GM12878 (cell line): ENCODE data around the gene TLCD2. TPM values are rescaled to one million over a fixed set of nuclear protein-coding genes. Genes with fewer than 3 reads are reported as not detected.

Experiments used
- ATF7 ChIP-seq: fragments of 450-650 bp; IDR thresholded peaks from 2 replicates; pipeline ENCODE4 v1.6.1; 2016; ENCODE audit warnings: low read depth, mild to moderate bottlenecking
- CTCF ChIP-seq, 3 experiments: IDR thresholded peaks in 2 of 3; conservative IDR thresholded peaks in 1 of 3; 2 replicates each; pipeline ENCODE4 v1.5.1; 2011; ENCODE audit warnings: low read depth in 3 of 3, low read length in 3 of 3, mild to moderate bottlenecking in 3 of 3, control low read depth in 2 of 3, moderate library complexity in 2 of 3, inconsistent platforms in 1 of 3, mixed read lengths in 1 of 3; ENCODE audit not compliant: control insufficient read depth in 2 of 3, insufficient read depth in 1 of 3; ENCODE audit errors: extremely low read depth in 1 of 3
- DPF2 ChIP-seq: fragments of 450-650 bp; IDR thresholded peaks from 2 replicates; pipeline ENCODE4 v1.6.1; 2017; ENCODE audit warnings: mild to moderate bottlenecking
- E4F1 ChIP-seq: fragments of 450-650 bp; IDR thresholded peaks from 2 replicates; pipeline ENCODE4 v1.6.1; 2018; ENCODE audit warnings: borderline replicate concordance, mild to moderate bottlenecking; ENCODE audit not compliant: partially characterized antibody
- EP300 ChIP-seq, 2 experiments: fragments of 150-350 bp in 1 of 2; IDR thresholded peaks; 2 replicates each; pipeline ENCODE4 v1.6.1; 2011 to 2012; ENCODE audit warnings: low read depth in 2 of 2, low read length in 2 of 2, borderline replicate concordance in 1 of 2, improper control_type of control experiment in 1 of 2, inconsistent platforms in 1 of 2; ENCODE audit not compliant: control insufficient read depth in 1 of 2
- FOS ChIP-seq: IDR thresholded peaks from 3 replicates; pipeline ENCODE4 v1.6.1; 2011; ENCODE audit warnings: borderline replicate concordance; ENCODE audit not compliant: insufficient read length; ENCODE audit errors: extremely low read depth
- HCFC1 ChIP-seq: fragments of 150-350 bp; IDR thresholded peaks from 2 replicates; pipeline ENCODE4 v1.6.1; 2014; ENCODE audit warnings: low read length
- JUND ChIP-seq: IDR thresholded peaks from 2 replicates; pipeline ENCODE4 v1.6.1; 2012; ENCODE audit warnings: low read depth, mild to moderate bottlenecking, low read length, improper control_type of control experiment, moderate library complexity
- NFYA ChIP-seq: IDR thresholded peaks from 2 replicates; pipeline ENCODE4 v1.6.1; 2011; ENCODE audit warnings: low read depth, mild to moderate bottlenecking, low read length, improper control_type of control experiment, borderline replicate concordance
- NFYB ChIP-seq: IDR thresholded peaks from 2 replicates; pipeline ENCODE4 v1.6.1; 2011; ENCODE audit warnings: low read depth, mild to moderate bottlenecking, low read length, improper control_type of control experiment, moderate library complexity; ENCODE audit not compliant: insufficient read depth
- PAX5 ChIP-seq: IDR thresholded peaks from 2 replicates; pipeline ENCODE4 v1.6.1; 2011; ENCODE audit warnings: low read depth, low read length, borderline replicate concordance
- RB1 ChIP-seq: fragments of 450-650 bp; formaldehyde crosslinking; IDR thresholded peaks from 2 replicates; pipeline ENCODE4 v1.6.1; 2017; ENCODE audit warnings: mild to moderate bottlenecking, borderline replicate concordance
- SMAD1 ChIP-seq: fragments of 450-650 bp; IDR thresholded peaks from 2 replicates; pipeline ENCODE4 v1.6.1; 2018; ENCODE audit warnings: mild to moderate bottlenecking, low read depth; ENCODE audit not compliant: partially characterized antibody
- SMAD5 ChIP-seq: IDR thresholded peaks from 2 replicates; pipeline ENCODE4 v1.6.1; 2016; ENCODE audit warnings: antibody characterized with exemption, low read depth
- STAT1 ChIP-seq: fragments of 450-650 bp; conservative IDR thresholded peaks from 2 replicates; pipeline ENCODE4 v1.6.1; 2014; ENCODE audit warnings: antibody characterized with exemption, mild to moderate bottlenecking
- TAF1 ChIP-seq: IDR thresholded peaks from 2 replicates; pipeline ENCODE4 v1.6.1; 2011; ENCODE audit warnings: mild to moderate bottlenecking, low read depth, low read length, borderline replicate concordance
- YY1 ChIP-seq: IDR thresholded peaks from 2 replicates; pipeline ENCODE4 v1.6.1; 2011; ENCODE audit warnings: low read depth, mild to moderate bottlenecking, low read length
- polyA plus RNA-seq, 11 experiments: library from polyadenylated mRNA; depleted of rRNA in 4 of 11; unstranded in 6 of 11; stranded (reverse) in 5 of 11; fragments of >200 nt; fragmentation: Nextera tagmentation in 4 of 11; fragmentation: Illumina TruSeq in 1 of 11; extraction: Ambion mirVana in 4 of 11; extraction: Trizol in 1 of 11; gene quantifications; 1 replicate in 1 of 11; 2 replicates in 10 of 11; pipeline versions ENCODE4 v1.2.1 to v1.2.3, GENCODE V29; 2011 to 2016; ENCODE audit warnings: inconsistent platforms in 2 of 11, missing spikeins in 2 of 11, low read depth in 1 of 11
- total RNA-seq, 4 experiments: library from RNA; depleted of rRNA in 3 of 4; stranded (reverse); fragments of >200 nt in 3 of 4; fragmentation: Illumina TruSeq in 1 of 4; extraction: Trizol in 1 of 4; gene quantifications; 2 replicates each; pipeline versions ENCODE4 v1.2.1 to v1.2.3, GENCODE V29; 2013 to 2021
- TF ChIP-seq, protein P1 (sequence below): fragments of 150-350 bp; IDR thresholded peaks from 2 replicates; pipeline ENCODE4 v1.6.1; 2016; ENCODE audit warnings: low read depth, low read length
- TF ChIP-seq, protein P2 (sequence below): fragments of 450-650 bp; IDR thresholded peaks from 2 replicates; pipeline ENCODE4 v1.6.1; 2014; ENCODE audit warnings: mild to moderate bottlenecking

TLCD2 gene
- total and polyA plus RNA-seq, 10 of the 15 experiments (the other 5 are each of a cell fraction or from before 2014, with no cell fraction given) = 0.02 to 0.15 (median 0.05) TPM; not detected in 2

- no peak for TF ChIP-seq E4F1
- peak; percentile 18 for TF ChIP-seq SMAD1
- TF ChIP-seq TAF1 = peak; percentile 69; the same call in 1 of the 2 replicates
- TF ChIP-seq DPF2 = peak; percentile 73; the same call in 1 of the 2 replicates
- peak; percentile 64 for TF ChIP-seq HCFC1
- TF ChIP-seq PAX5 = no peak
- TF ChIP-seq, protein P1, sequence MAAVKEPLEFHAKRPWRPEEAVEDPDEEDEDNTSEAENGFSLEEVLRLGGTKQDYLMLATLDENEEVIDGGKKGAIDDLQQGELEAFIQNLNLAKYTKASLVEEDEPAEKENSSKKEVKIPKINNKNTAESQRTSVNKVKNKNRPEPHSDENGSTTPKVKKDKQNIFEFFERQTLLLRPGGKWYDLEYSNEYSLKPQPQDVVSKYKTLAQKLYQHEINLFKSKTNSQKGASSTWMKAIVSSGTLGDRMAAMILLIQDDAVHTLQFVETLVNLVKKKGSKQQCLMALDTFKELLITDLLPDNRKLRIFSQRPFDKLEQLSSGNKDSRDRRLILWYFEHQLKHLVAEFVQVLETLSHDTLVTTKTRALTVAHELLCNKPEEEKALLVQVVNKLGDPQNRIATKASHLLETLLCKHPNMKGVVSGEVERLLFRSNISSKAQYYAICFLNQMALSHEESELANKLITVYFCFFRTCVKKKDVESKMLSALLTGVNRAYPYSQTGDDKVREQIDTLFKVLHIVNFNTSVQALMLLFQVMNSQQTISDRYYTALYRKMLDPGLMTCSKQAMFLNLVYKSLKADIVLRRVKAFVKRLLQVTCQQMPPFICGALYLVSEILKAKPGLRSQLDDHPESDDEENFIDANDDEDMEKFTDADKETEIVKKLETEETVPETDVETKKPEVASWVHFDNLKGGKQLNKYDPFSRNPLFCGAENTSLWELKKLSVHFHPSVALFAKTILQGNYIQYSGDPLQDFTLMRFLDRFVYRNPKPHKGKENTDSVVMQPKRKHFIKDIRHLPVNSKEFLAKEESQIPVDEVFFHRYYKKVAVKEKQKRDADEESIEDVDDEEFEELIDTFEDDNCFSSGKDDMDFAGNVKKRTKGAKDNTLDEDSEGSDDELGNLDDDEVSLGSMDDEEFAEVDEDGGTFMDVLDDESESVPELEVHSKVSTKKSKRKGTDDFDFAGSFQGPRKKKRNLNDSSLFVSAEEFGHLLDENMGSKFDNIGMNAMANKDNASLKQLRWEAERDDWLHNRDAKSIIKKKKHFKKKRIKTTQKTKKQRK = peak; percentile 56; the same call in 1 of the 2 replicates
- peak; percentile 52 for TF ChIP-seq FOS
- TF ChIP-seq NFYB = peak; percentile 87
- TF ChIP-seq NFYA = 0 out of 2 replicates have a peak, but pooled peaks have one; percentile 28
- TF ChIP-seq CTCF (IDR thresholded peaks at IDR 0.05 in 2 of 3, conservative IDR thresholded peaks at IDR 0.05 in 1 of 3; ENCODE audit: control insufficient read depth in 2 of 3, extremely low read depth in 1 of 3, insufficient read depth in 1 of 3, low read depth in 3 of 3, low read length in 3 of 3) = no peak
- TF ChIP-seq, protein P2, sequence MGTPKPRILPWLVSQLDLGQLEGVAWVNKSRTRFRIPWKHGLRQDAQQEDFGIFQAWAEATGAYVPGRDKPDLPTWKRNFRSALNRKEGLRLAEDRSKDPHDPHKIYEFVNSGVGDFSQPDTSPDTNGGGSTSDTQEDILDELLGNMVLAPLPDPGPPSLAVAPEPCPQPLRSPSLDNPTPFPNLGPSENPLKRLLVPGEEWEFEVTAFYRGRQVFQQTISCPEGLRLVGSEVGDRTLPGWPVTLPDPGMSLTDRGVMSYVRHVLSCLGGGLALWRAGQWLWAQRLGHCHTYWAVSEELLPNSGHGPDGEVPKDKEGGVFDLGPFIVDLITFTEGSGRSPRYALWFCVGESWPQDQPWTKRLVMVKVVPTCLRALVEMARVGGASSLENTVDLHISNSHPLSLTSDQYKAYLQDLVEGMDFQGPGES = peak; percentile 76; the same call in 1 of the 2 replicates
- TF ChIP-seq YY1 = peak; percentile 98
- TF ChIP-seq ATF7 = no peak; the same call in 1 of the 2 replicates
- TF ChIP-seq JUND = no peak
- peak; percentile 75; the same call in 1 of the 2 replicates for TF ChIP-seq SMAD5
- TF ChIP-seq RB1 = peak; percentile 49
- TF ChIP-seq STAT1 = 0 out of 2 replicates have a peak, but pooled peaks have one; percentile 54
- no peak for TF ChIP-seq EP300 (IDR thresholded peaks at IDR 0.05; ENCODE audit: borderline replicate concordance in 1 of 2, control insufficient read depth in 1 of 2, low read depth in 2 of 2, low read length in 2 of 2)
These were observed 25.6 kb downstream of the TLCD2 start, which contains the start of gene PRPF8 (continued) for GRCh38 chr17:1684378-1685189.
